UCSD-AML1 (cell line): ENCODE results near the gene CLDN14.
"Not testable (repeated sequence)": the region's sequence is repeated elsewhere in the genome, so short reads cannot be mapped to it uniquely, and the experiment has no call there.

Source experiments
- DNase-seq: peaks from one replicate; lab custom pipeline; 2025; ENCODE audit not compliant: unreplicated experiment; lab: John Stamatoyannopoulos, UW

The CLDN14 gene

DNA sequence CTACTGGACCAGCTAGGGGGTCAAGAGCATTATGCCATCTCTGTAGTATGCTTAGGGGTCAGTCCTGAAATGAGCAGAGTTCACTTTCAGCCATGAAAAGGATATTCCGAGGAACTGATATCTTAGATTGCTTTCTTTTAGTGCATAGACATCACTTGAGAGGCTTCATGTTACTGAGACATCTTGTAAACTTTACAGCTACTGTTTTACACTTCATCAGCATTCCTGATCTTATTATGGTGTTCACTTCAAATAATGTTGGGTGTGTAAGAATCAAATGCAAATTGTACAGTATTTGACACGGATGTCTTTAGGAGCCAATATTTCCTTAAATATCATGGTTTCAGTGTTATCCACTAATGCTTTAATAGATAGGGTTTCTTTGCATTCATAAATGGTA, 22.4 kb upstream of the CLDN14 start:
- no peak for DNase-seq

- DNase-seq, result no peak
Measured at GRCh38 chr21:36501589-36501892, 21.6 kb upstream of the CLDN14 start.

DNA sequence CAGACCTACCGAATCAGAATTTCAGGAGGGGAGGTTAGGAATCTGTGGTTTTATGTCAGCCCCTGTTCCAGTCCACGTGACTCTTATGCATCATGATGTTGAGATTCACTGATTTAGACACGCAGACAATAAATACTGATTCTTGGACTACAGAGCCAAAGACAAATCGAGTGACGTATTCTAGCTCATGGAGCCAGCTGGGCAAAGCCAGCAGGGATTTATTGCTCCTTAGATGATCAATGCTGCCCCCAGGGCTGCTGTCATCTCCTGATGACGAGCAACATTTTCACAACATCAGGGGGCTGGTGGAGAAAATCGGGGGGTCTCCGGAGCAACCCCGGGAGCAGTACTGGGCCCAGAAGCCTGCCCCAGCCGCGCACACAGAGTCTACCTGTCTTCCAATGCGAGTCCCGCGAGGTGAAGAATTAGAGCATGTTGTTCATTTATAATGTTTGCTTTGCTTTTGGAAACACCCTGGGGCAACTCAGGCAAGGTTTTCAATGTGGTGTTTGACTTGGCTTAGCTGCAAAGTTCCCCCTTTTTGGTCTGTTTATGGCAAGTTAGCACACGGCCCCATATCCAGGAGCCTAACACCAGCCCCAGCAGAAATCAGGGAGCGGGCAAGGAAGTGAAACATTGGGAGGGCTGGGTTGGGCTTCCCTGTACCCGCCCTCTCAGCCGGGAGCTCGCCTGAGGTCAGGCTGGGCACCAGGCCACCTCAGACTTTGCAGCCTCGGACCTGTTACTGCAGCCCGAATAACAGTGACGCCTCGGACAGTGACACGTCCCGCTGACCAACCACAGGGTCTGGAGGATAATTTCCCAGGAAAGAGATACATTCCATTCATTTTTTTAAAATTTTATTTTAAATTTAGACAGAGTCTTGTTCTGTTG, 19.9 kb upstream of the CLDN14 start:
- no peak for DNase-seq

- DNase-seq, result no peak
Measured at GRCh38 chr21:36494557-36494956, 14.6 kb upstream of the CLDN14 start.

DNA sequence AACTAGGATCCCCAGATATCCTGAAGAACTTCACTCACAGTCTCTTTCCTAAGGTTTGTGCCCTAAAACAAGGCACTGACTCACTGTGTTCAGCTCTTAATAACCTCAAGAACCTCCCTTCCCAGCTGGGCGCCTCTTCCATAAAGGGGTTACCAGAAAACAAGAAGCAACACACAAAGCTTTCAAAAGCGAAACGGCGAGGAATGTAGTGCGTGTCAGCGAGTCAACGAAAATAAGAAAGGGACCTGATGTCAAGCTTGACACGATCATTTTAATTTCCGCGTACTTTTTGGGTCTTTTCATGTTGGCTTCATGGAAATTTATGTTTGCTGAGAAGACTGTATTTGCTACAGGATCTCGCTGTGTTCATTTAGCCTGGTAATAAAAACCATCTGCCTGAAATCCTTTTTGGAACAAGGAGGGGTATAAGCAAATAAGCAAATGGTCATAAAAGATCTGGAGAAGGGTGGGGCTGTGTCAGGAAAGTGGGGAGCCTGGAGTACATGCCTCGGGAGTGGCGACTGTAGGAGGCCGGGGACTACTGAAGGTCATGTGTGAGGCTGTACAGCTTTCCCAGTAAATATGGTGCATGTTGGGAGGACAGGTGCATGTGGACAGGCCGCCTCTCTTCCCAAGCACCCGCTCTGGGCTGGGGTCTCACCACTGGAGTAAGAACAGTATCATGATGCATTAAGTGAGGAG, 11.4 kb upstream of the CLDN14 start:
- no peak for DNase-seq

DNA sequence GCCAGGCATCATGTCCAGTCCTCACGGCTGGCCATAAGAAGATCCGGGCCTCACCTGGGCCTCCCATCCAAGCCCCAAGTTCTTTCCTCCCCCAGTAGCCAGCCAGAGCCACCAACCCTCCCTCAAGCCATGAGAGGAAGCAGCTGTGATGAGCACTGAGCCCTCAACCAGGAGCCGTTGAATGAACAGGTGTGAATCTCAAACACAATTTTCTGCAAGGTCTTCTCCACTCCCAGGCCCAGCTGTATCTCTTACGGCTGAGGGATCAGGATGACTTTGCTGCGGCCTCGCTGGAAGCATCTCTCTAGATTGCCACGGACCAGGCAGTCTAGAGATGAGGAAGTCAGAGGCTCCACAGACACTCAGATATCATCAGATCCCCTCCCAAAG, 9.8 kb upstream of the CLDN14 start:
- no peak for DNase-seq

- no peak for DNase-seq
Measured at GRCh38 chr21:36489103-36489775, 9.3 kb upstream of the CLDN14 start.

DNA sequence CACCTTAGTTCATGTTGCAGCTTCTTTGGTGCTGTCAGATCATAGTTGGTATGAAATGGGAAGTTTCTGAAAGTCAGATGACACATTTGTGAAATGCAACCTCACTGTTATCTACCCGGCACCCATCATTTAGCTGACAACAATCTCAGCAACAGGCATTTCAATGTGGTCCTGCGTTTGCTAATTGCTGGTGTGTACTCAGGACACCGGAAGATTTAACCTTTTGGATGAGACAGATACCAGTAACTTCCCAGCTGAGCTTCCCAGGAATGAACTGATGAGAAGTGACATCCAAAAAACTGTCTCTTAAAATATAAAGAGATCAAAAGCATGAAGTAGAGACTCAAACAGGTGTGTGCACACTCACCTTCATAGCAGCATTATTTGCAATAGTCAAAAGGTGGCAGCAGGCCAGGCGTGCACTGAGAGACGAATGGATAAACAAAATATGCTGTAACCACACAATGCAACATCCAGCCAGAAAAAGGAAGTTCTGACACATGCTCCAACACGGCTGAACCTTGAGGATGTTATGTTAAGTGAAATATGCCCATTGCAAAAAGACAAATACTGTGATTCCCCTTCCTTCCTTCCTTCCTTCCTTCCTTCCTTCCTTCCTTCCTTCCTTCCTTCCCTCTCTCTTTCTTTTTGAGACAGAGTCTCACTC, 7.9 kb upstream of the CLDN14 start:
- DNase-seq, result no peak

DNA sequence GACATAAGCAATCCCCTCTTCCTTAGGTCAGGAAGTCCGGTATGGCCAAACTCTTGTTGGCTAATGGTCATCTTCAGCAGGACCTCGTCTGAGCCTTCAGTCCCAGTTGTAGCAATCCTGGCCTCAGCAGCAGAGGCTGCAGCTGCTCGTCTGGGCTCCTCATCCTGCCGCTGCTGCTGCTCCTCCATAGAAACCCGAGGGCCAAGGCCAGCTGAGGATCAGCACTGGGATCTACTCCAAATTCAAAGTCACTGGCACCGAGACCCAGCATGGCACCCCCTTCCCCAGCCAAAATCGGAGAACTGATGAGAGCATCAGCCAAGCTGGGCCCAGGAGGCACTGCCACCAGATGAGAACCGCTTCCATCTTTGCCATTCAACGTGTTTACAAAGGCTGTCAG, 6.3 kb upstream of the CLDN14 start:
- DNase-seq, result no peak

DNA sequence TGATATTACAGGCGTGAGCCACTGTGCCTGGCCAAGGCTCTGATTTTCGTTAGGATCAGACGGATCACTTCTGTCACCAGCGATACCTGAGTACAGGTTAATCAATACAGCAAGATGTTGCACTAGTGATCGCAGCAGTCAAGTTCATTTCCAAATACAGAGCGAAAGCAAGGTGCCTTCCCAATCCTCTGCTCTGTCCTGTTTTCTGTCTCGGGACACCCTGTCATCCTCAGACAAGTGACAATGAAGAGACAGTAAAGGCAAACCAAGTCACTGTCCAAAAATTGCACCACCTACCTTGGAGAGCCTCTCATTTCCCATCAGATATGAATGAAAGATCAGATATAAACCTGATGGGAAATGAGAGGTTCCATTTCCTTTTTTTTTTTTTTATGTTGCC, 5.6 kb upstream of the CLDN14 start:
- no peak for DNase-seq

DNA sequence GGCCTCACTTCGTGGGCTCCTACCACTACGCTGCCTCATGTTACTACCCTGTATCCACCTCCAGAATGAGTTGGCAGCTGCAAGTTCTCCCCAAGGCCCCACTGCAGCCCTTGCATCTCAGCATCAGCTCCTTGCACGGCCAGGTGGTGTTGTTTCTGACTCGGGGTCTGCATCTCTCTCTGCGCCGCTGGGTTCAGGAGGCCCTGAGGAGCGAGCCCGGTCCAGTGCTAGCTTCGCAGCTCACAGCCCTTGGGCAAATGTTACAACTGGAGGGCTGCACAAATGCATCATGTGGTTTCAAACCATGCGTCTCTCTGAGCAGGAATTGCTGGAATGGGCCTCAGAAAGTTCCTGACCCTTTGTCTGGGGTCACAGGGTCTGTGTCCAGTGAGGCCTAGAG, 3.2 kb upstream of the CLDN14 start:
- no peak for DNase-seq

GRCh38 chr21:36482673-36483072, 2.8 kb upstream of the CLDN14 start:
- no peak for DNase-seq

GRCh38 chr21:36482181-36482580, 2.3 kb upstream of the CLDN14 start:
- DNase-seq, result no peak

DNA sequence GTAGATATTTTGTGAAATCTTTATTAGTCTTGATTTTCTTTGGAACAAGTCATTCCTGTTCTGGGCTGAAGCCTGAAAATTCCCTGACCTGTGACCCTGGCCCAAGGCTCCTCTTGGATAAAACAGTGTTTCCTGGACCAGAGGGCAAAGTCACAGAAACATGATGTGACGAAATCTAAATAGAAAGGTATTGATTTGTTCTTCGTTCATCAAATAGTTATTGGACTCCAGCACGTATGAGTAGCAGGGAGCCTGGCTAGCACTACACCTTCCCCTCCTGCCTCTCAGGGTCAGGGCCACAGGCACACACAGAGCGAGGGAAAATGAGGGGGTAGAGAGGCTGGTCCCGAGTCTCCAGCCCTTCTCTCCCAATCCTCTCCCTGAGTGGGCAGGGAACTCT, 1.7 kb upstream of the CLDN14 start:
- no peak for DNase-seq

DNA sequence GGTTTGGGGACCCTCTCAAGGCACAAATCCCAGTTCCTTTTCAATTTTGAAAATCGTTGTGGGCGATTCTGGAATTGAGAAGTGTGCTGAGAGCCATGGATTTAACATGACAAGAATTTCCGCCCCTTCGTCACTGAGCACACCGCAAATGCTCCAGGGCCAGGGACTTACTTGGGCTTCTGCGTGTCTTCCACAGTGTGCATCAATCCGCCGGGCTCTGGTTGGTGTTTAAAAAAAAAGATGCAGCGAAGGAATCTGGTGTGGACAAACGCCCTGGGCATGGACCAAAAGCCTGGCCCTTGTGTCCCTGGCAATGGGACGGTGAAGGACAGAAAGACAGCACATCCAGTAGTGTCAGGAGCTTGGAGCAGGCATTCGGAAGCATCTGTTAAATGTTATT, 696 bp upstream of the CLDN14 start:
- no peak for DNase-seq

- no peak for DNase-seq
Measured at GRCh38 chr21:36478941-36479340, 981 bp downstream of the CLDN14 start.

GRCh38 chr21:36478207-36478701, 1.7 kb downstream of the CLDN14 start:
- DNase-seq, result no peak

DNA sequence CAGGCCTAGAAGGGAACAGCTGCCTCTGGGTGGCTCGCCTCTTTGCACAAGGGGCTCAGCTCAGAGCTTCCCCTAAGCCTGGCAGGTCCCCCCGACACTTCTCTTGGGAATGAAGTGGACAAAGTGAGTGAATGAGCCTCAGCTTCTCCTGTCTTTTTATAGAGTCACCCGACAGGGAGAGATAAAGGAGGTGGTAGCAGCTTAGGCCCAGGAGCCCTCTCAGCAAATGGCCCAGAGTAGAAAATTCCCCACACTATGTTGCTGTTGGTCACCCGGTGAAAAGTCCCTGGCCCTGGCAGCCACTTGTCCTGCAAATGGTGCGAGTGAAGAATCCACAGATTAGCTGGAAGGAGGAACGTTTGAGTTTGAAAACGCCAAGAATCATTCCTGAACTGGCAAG, 2.4 kb downstream of the CLDN14 start:
- DNase-seq, result no peak

- DNase-seq, result no peak
Measured at GRCh38 chr21:36477001-36477400, 2.9 kb downstream of the CLDN14 start.

DNA sequence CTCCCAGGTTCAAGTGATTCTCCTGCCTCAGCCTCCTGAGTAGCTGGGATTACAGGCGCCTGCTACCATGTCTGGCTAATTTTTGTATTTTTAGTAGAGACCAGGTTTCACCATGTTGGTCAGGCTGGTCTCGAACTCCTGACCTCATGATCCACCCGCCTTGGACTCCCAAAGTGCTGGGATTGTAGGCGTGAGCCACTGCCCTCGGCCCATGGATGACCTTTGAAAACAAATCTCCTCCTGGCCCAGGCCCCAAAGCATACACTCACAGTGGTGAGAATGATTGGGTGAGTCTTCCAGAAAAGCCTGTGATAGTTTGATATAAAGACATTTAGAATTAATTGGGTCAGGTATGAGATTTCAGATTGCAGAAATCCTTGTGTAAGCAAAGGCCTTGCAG, 3.4 kb downstream of the CLDN14 start:
- DNase-seq, result not testable (repeated sequence)

GRCh38 chr21:36474591-36474990, 5.3 kb downstream of the CLDN14 start:
- no peak for DNase-seq
